ENCODE data around the gene P3H2. TPM values are rescaled to one million over a fixed set of nuclear protein-coding genes. Genes with fewer than 3 reads are reported as not detected.

P3H2 gene
- total RNA-seq, 1 donor from 2014 or later = 61.9 TPM

- H3K4me1 ChIP-seq = no peaks in the 10 kb centered on the region
- intact Hi-C loops (cut with DNase I) = no loop called here
- no peaks in the 10 kb centered on the region for H3K9me3 ChIP-seq
- DNase-seq (no peak), ATAC-seq (no peak)
- no peak overlapping the region for H3K4me3 ChIP-seq
- no peaks in the 10 kb centered on the region for H3K36me3 ChIP-seq
- H3K27ac ChIP-seq = no peak overlapping the region
- TF ChIP-seq CTCF (IDR thresholded peaks at IDR 0.05) = no peak
- no peaks in the 10 kb centered on the region for H3K27me3 ChIP-seq (ENCODE audit: low read depth)
Measured at GRCh38 chr3:189982321-189982945, 138.3 kb downstream of the P3H2 start.

DNA sequence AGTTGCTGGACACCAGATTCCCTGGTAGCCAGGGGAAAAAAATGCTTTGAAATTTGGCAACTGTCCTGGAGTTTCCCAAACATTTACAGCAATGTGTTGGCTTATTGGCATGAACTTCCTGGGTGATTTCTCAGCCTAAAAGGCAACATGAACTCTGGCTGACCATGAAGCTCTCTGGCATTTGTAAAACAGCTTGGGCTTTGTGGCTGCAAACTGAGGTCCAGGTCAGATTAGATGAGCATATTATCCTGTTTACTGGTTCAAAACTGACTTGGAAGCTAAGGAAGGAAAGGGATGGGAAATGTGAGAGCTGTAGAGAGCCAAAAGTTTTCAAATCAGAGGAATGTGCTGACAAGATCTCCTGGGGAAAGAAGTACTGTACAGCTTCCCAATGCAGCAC, 139.0 kb downstream of the P3H2 start:
- Histone ChIP-seq H3K4me3 (no peak overlapping the region), H3K36me3 (no peaks in the 10 kb centered on the region), H3K4me1 (no peaks in the 10 kb centered on the region), H3K27ac (no peak overlapping the region), H3K9me3 (no peaks in the 10 kb centered on the region), H3K27me3 (ENCODE audit: low read depth) (no peaks in the 10 kb centered on the region)
- TF ChIP-seq CTCF (IDR thresholded peaks at IDR 0.05) = no peak
- peak; percentile 49 to 58 for ATAC-seq
- intact Hi-C loops (cut with DNase I) = no loop called here
- DNase-seq = no peak

DNA sequence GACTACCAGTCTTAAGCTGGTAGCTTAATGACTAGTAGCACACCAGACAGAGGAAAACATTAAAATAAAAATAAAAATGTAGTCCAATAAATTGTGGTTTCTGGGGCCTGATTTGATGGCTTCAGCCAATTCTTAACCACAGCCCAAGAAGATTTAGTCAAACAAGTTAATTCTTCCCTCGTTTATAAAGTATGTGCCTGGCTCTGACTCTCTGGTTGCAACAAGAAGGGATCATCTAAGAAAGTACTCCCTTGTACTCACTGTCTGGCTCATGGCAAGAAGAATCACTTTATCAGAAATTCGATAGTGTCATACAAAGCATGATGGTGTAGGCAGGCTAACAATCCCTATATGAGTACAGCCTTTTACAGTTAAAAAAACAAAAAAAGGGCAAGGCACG, 141.9 kb downstream of the P3H2 start:
- H3K9me3 ChIP-seq = no peaks in the 10 kb centered on the region
- intact Hi-C loops (cut with DNase I) = no loop called here
- H3K36me3 ChIP-seq = no peaks in the 10 kb centered on the region
- no peak overlapping the region for H3K4me3 ChIP-seq
- no peaks in the 10 kb centered on the region for H3K4me1 ChIP-seq
- no peak for DNase-seq
- H3K27me3 ChIP-seq (ENCODE audit: low read depth) = no peaks in the 10 kb centered on the region
- no peak for TF ChIP-seq CTCF (IDR thresholded peaks at IDR 0.05)
- ATAC-seq = no peak
- no peak overlapping the region for H3K27ac ChIP-seq

- Histone ChIP-seq H3K9me3 (no peaks in the 10 kb centered on the region), H3K4me3 (no peak overlapping the region), H3K36me3 (peaks cover 4% of the 10 kb centered on the region), H3K27ac (no peak overlapping the region), H3K4me1 (no peaks in the 10 kb centered on the region), H3K27me3 (ENCODE audit: low read depth) (no peaks in the 10 kb centered on the region)
- no peak for TF ChIP-seq CTCF (IDR thresholded peaks at IDR 0.05)
- ATAC-seq (no peak), DNase-seq (no peak)
- intact Hi-C loops (cut with DNase I) = no loop called here
Measured at GRCh38 chr3:189977174-189977573, 143.5 kb downstream of the P3H2 start.

GRCh38 chr3:189975391-189975990, 145.2 kb downstream of the P3H2 start:
- peaks cover 6% of the 10 kb centered on the region for H3K36me3 ChIP-seq
- ATAC-seq (no peak), DNase-seq (no peak)
- no peak overlapping the region for H3K27ac ChIP-seq
- H3K27me3 ChIP-seq (ENCODE audit: low read depth) = no peaks in the 10 kb centered on the region
- intact Hi-C loops (cut with DNase I) = no loop called here
- TF ChIP-seq CTCF (IDR thresholded peaks at IDR 0.05) = no peak
- no peaks in the 10 kb centered on the region for H3K4me1 ChIP-seq
- H3K9me3 ChIP-seq = no peaks in the 10 kb centered on the region
- no peak overlapping the region for H3K4me3 ChIP-seq

Data from lower lobe of right lung (tissue), 2 donors.